GM12878 (cell line): ENCODE data around the gene RANBP1. TPM values are rescaled to one million over a fixed set of nuclear protein-coding genes. Genes with fewer than 3 reads are reported as not detected.

Source experiments
- ATAC-seq: fragments of 200-7000 bp; cut with Tn5 transposase; 3 replicates; pipeline ENCODE4 v1.9.1; 2020; ENCODE audit warnings: mild to moderate bottlenecking, moderate library complexity
- BruUV-seq: library from RNA; stranded (reverse); fragments of 400-500 nt; replicated peaks from 2 replicates; lab custom pipeline; 2021; lab: Mats Ljungman, UMichigan
- CTCF ChIA-PET: fragments of 300-600 bp; sonication (Branson Sonifier 250); formaldehyde crosslinking; extraction: SDS; loops from one replicate; lab custom pipeline; 2021; ENCODE audit warnings: inconsistent platforms; lab: Yijun Ruan, JAX
- POLR2A ChIA-PET: fragments of 350-600 bp; formaldehyde crosslinking; extraction: SDS; loops from one replicate; lab custom pipeline; 2021; ENCODE audit warnings: inconsistent platforms; lab: Charles Lee
- RAD21 ChIA-PET: fragments of 300-600 bp; sonication (Branson Sonifier 250); formaldehyde crosslinking; loops from one replicate; lab custom pipeline; 2023; ENCODE audit warnings: antibody characterized with exemption; ENCODE audit not compliant: unreplicated experiment; lab: Charles Lee
- SMC1A ChIA-PET: fragments of 300-600 bp; sonication (Branson Sonifier 250); formaldehyde crosslinking; loops from one replicate; lab custom pipeline; 2023; ENCODE audit not compliant: unreplicated experiment, uncharacterized antibody; lab: Charles Lee
- DNase-seq: peaks from one replicate; pipeline ENCODE4 v3.0.0-alpha.2; 2011; ENCODE audit warnings: low read depth, low spot score
- FAIRE-seq: peaks from 3 replicates; lab custom pipeline; 2011; peaks lifted over from hg19 to GRCh38; lab: Jason Lieb, UNC
- H2AFZ ChIP-seq: 2 replicates; pipeline ENCODE4 v1.6.0; 2011; ENCODE audit warnings: low read depth, low read length, control low read depth; ENCODE audit not compliant: control insufficient read depth
- H3K27ac ChIP-seq: 2 replicates; pipeline ENCODE4 v1.5.1; 2011; ENCODE audit warnings: control low read depth; ENCODE audit not compliant: control insufficient read depth, insufficient read depth
- H3K27me3 ChIP-seq, 2 experiments: replicated peaks in 1 of 2; 2 replicates each; pipeline versions ENCODE4 v1.6.0 to v1.6.1; 2011; ENCODE audit warnings: low read length in 1 of 2; ENCODE audit not compliant: control insufficient read depth in 2 of 2, insufficient read depth in 2 of 2
- H3K36me3 ChIP-seq, 2 experiments: 2 replicates each; pipeline ENCODE4 v1.5.1; 2011; ENCODE audit warnings: low read length in 1 of 2; ENCODE audit not compliant: control insufficient read depth in 2 of 2, insufficient read depth in 2 of 2
- H3K4me1 ChIP-seq: 2 replicates; pipeline ENCODE4 v1.6.1; 2011; ENCODE audit warnings: mild to moderate bottlenecking, low read length, moderate library complexity, mixed read lengths; ENCODE audit not compliant: control insufficient read depth, insufficient read depth
- H3K4me2 ChIP-seq: 2 replicates; pipeline ENCODE4 v1.6.0; 2011; ENCODE audit warnings: control low read depth; ENCODE audit not compliant: control insufficient read depth, insufficient read depth
- H3K4me3 ChIP-seq: fragments of 200-600 bp; sonication (generic); 2 replicates; pipeline ENCODE4 v1.5.1; 2016
- H3K79me2 ChIP-seq: 2 replicates; pipeline ENCODE4 v1.6.0; 2011; ENCODE audit warnings: low read length; ENCODE audit not compliant: control insufficient read depth, insufficient read depth
- H3K9ac ChIP-seq: 2 replicates; pipeline ENCODE4 v1.8.0; 2011; ENCODE audit warnings: low read length, control low read depth, mixed read lengths; ENCODE audit not compliant: control insufficient read depth, insufficient read depth
- H3K9me3 ChIP-seq: replicated peaks from 3 replicates; pipeline ENCODE4 v1.5.1; 2011; ENCODE audit warnings: mild to moderate bottlenecking, low read length; ENCODE audit not compliant: control insufficient read depth, insufficient read depth
- H4K20me1 ChIP-seq: 2 replicates; pipeline ENCODE4 v1.6.0; 2011; ENCODE audit not compliant: control insufficient read depth, insufficient read depth
- BCL11A ChIP-seq: IDR thresholded peaks from 2 replicates; pipeline ENCODE4 v1.6.1; 2011; ENCODE audit warnings: low read depth, low read length
- BRCA1 ChIP-seq: IDR thresholded peaks from 2 replicates; pipeline ENCODE4 v1.6.1; 2011; ENCODE audit warnings: low read depth, low read length, improper control_type of control experiment
- EP300 ChIP-seq, 2 experiments: fragments of 150-350 bp in 1 of 2; IDR thresholded peaks; 2 replicates each; pipeline ENCODE4 v1.6.1; 2011 to 2012; ENCODE audit warnings: low read depth in 2 of 2, low read length in 2 of 2, borderline replicate concordance in 1 of 2, improper control_type of control experiment in 1 of 2, inconsistent platforms in 1 of 2; ENCODE audit not compliant: control insufficient read depth in 1 of 2
- ESRRA ChIP-seq: IDR thresholded peaks from 2 replicates; pipeline ENCODE4 v1.6.1; 2012; ENCODE audit warnings: mild to moderate bottlenecking, low read length, improper control_type of control experiment
- GATAD2B ChIP-seq: fragments of 450-650 bp; conservative IDR thresholded peaks from 2 replicates; pipeline ENCODE4 v1.6.1; 2017; ENCODE audit warnings: low read depth, mild to moderate bottlenecking, moderate library complexity
- HDGF ChIP-seq: fragments of 450-650 bp; IDR thresholded peaks from 2 replicates; pipeline ENCODE4 v1.6.1; 2016; ENCODE audit warnings: antibody characterized with exemption
- IKZF1 ChIP-seq: fragments of 450-650 bp; conservative IDR thresholded peaks from 2 replicates; pipeline ENCODE4 v1.6.1; 2017; ENCODE audit warnings: antibody characterized with exemption, mild to moderate bottlenecking
- MTA3 ChIP-seq: IDR thresholded peaks from 2 replicates; pipeline ENCODE4 v1.6.1; 2012; ENCODE audit warnings: low read length, inconsistent platforms, borderline replicate concordance
- NFIC ChIP-seq: IDR thresholded peaks from 2 replicates; pipeline ENCODE4 v1.6.1; 2012; ENCODE audit warnings: low read depth, mild to moderate bottlenecking, inconsistent platforms, low read length, moderate library complexity
- PAX5 ChIP-seq: IDR thresholded peaks from 2 replicates; pipeline ENCODE4 v1.6.1; 2011; ENCODE audit warnings: low read depth, low read length, borderline replicate concordance
- POLR2A ChIP-seq: IDR thresholded peaks from 2 replicates; pipeline ENCODE4 v1.6.1; 2011; ENCODE audit warnings: low read depth, mild to moderate bottlenecking, low read length
- RAD21 ChIP-seq: IDR thresholded peaks from 2 replicates; pipeline ENCODE4 v1.6.1; 2011; ENCODE audit warnings: mild to moderate bottlenecking, low read depth, low read length, moderate library complexity; ENCODE audit not compliant: insufficient read depth
- RCOR1 ChIP-seq: conservative IDR thresholded peaks from 2 replicates; pipeline ENCODE4 v1.6.1; 2012; ENCODE audit warnings: low read depth, low read length, improper control_type of control experiment
- RFX5 ChIP-seq: IDR thresholded peaks from 2 replicates; pipeline ENCODE4 v1.6.1; 2011; ENCODE audit warnings: low read depth, low read length, improper control_type of control experiment
- SKIL ChIP-seq: fragments of 450-650 bp; IDR thresholded peaks from 2 replicates; pipeline ENCODE4 v1.6.1; 2017; ENCODE audit warnings: mild to moderate bottlenecking, low read depth, inconsistent platforms; ENCODE audit not compliant: poor library complexity, severe bottlenecking
- STAT3 ChIP-seq: IDR thresholded peaks from 2 replicates; pipeline ENCODE4 v1.6.1; 2011; ENCODE audit warnings: low read depth, low read length, improper control_type of control experiment
- YY1 ChIP-seq: IDR thresholded peaks from 2 replicates; pipeline ENCODE4 v1.6.1; 2011; ENCODE audit warnings: low read depth, mild to moderate bottlenecking, low read length
- ZBED1 ChIP-seq: IDR thresholded peaks from 2 replicates; pipeline ENCODE4 v1.6.1; 2016; ENCODE audit warnings: borderline replicate concordance
- ZBTB40 ChIP-seq: fragments of 450-650 bp; IDR thresholded peaks from 2 replicates; pipeline ENCODE4 v1.6.1; 2016; ENCODE audit warnings: mild to moderate bottlenecking, moderate library complexity, borderline replicate concordance
- WGBS: methylation state at CpG from one replicate; pipeline ENCODE4 v1.1.6; 2016; ENCODE audit warnings: low lambda C conversion rate; ENCODE audit not compliant: insufficient replicate concordance, insufficient coverage; ENCODE audit errors: missing lambda C conversion rate; 5-methylcytosine and 5-hydroxymethylcytosine counted together
- in situ Hi-C: fragments of 300-500 bp; cut with MboI; formaldehyde crosslinking; loops from 9 replicates; pipeline ENCODE4 v1.14.3; 2018; ENCODE audit warnings: mixed read lengths
- intact Hi-C: fragments of 100-400 bp; cut with micrococcal nuclease; formaldehyde crosslinking; loops from one replicate; pipeline ENCODE4 v1.14.2; 2022; ENCODE audit not compliant: unreplicated experiment
- polyA plus RNA-seq, 11 experiments: library from polyadenylated mRNA; depleted of rRNA in 4 of 11; unstranded in 6 of 11; stranded (reverse) in 5 of 11; fragments of >200 nt; fragmentation: Nextera tagmentation in 4 of 11; fragmentation: Illumina TruSeq in 1 of 11; extraction: Ambion mirVana in 4 of 11; extraction: Trizol in 1 of 11; gene quantifications; 1 replicate in 1 of 11; 2 replicates in 10 of 11; pipeline versions ENCODE4 v1.2.1 to v1.2.3, GENCODE V29; 2011 to 2016; ENCODE audit warnings: inconsistent platforms in 2 of 11, missing spikeins in 2 of 11, low read depth in 1 of 11
- total RNA-seq, 4 experiments: library from RNA; depleted of rRNA in 3 of 4; stranded (reverse); fragments of >200 nt in 3 of 4; fragmentation: Illumina TruSeq in 1 of 4; extraction: Trizol in 1 of 4; gene quantifications; 2 replicates each; pipeline versions ENCODE4 v1.2.1 to v1.2.3, GENCODE V29; 2013 to 2021

Gene RANBP1
- total and polyA plus RNA-seq, 10 of the 15 experiments (the other 5 are each of a cell fraction or from before 2014, with no cell fraction given) = 55.3 to 808 (median 394) TPM

- ATAC-seq (peak; percentile 48), DNase-seq (no peak), FAIRE-seq (no peak)
- RAD21 ChIA-PET = interaction anchor here (1.1 kb wide), 1 partner anchor 155 kb away, joined by 3 read pairs; no protein-coding TSS in a partner anchor
- SMC1A ChIA-PET = interaction anchor here (0.9 kb wide), 1 partner anchor 106 kb away, joined by 3 read pairs; no protein-coding TSS in a partner anchor
- POLR2A ChIA-PET = interaction anchor here (1.8 kb wide), 1 partner anchor 9 kb away, joined by 4 read pairs; no protein-coding TSS in a partner anchor
- H3K9ac ChIP-seq = no peak overlapping the region
- peaks cover 7% of the 10 kb centered on the region for H3K79me2 ChIP-seq
- no peak overlapping the region for H3K27ac ChIP-seq
- H3K27me3 ChIP-seq = no peaks in the 10 kb centered on the region
- H3K4me3 ChIP-seq = no peak overlapping the region
- H4K20me1 ChIP-seq = no peaks in the 10 kb centered on the region
- peaks cover 20 to 23% of the 10 kb centered on the region in 2 experiments; a peak in 3 of 4 replicates for H3K36me3 ChIP-seq
- CTCF ChIA-PET = interaction anchor here (0.7 to 2.1 kb wide), 3 partner anchors 116 to 176 kb away, joined by 4 to 7 read pairs (median 5); no protein-coding TSS in a partner anchor
- 27% methylated on average over 18 of the region's 18 CpGs for WGBS
- in situ Hi-C loops = no loop called here
- H3K4me2 ChIP-seq = no peak overlapping the region
- H3K9me3 ChIP-seq = no peaks in the 10 kb centered on the region
- BruUV-seq = no TSS peak
- no peak overlapping the region for H2AFZ ChIP-seq
- intact Hi-C loops = no loop called here
- H3K4me1 ChIP-seq = peaks cover 12% of the 10 kb centered on the region
- TF ChIP-seq GATAD2B = no peak
- no peak for TF ChIP-seq BRCA1
- TF ChIP-seq STAT3 = no peak
- TF ChIP-seq HDGF = no peak
- TF ChIP-seq YY1 = no peak
- no peak for TF ChIP-seq ZBTB40
- no peak for TF ChIP-seq SKIL
- no peak for TF ChIP-seq RFX5
- no peak for TF ChIP-seq NFIC
- no peak for TF ChIP-seq EP300 (IDR thresholded peaks at IDR 0.05; ENCODE audit: borderline replicate concordance in 1 of 2, control insufficient read depth in 1 of 2, low read depth in 2 of 2, low read length in 2 of 2)
- TF ChIP-seq POLR2A = peak; percentile 67
- TF ChIP-seq ZBED1 = peak; percentile 19; the same call in 1 of the 2 replicates
- no peak for TF ChIP-seq PAX5
- TF ChIP-seq BCL11A = no peak
- TF ChIP-seq RCOR1 = no peak
- TF ChIP-seq RAD21 = peak; percentile 61
- TF ChIP-seq ESRRA = no peak
- no peak for TF ChIP-seq MTA3
- no peak for TF ChIP-seq IKZF1
Measured at GRCh38 chr22:20128902-20129746, 13.2 kb downstream of the RANBP1 start.
